Mucosa of descending colon (tissue), 3 donors: Measurements from ENCODE around the gene HRG. TPM values are rescaled to one million over a fixed set of nuclear protein-coding genes. Genes with fewer than 3 reads are reported as not detected.
"Not testable (repeated sequence)": the region's sequence is repeated elsewhere in the genome, so short reads cannot be mapped to it uniquely, and the experiment has no call there.

Source experiments
- ATAC-seq: fragments of 200-7000 bp; cut with Tn5 transposase; one replicate; pipeline ENCODE4 v1.9.1; 2020; ENCODE audit warnings: mild to moderate bottlenecking, moderate library complexity
- DNase-seq, 3 donors: peaks; one replicate each; pipeline ENCODE4 v3.0.0-alpha.2; 2020
- H3K36me3 ChIP-seq: fragments of 200-600 bp; one replicate; pipeline ENCODE4 v1.8.0; 2021; ENCODE audit warnings: low read depth, mild to moderate bottlenecking
- H3K4me1 ChIP-seq: fragments of 200-600 bp; one replicate; pipeline ENCODE4 v1.8.0; 2021; ENCODE audit warnings: low read depth, mild to moderate bottlenecking
- H3K4me3 ChIP-seq: fragments of 200-600 bp; one replicate; pipeline ENCODE4 v1.8.0; 2021; ENCODE audit warnings: mild to moderate bottlenecking
- H3K9me3 ChIP-seq: fragments of 200-600 bp; one replicate; pipeline ENCODE4 v1.8.0; 2021; ENCODE audit warnings: mild to moderate bottlenecking
- intact Hi-C, 2 donors: fragments of 100-400 bp; cut with DNase I in 1 of 2; cut with micrococcal nuclease in 1 of 2; formaldehyde crosslinking; loops; one replicate each; pipeline versions ENCODE4 v1.11.0 to v1.11.1; 2022; cut with DNase I, micrococcal nuclease
- total RNA-seq, 3 donors: library from RNA; stranded (reverse); fragmentation: NEBNext Ultra II Directional in 2 of 3; extraction: Animal tissue kit (Norgen Biotek cat#: 25700) in 2 of 3; gene quantifications; one replicate each; pipeline versions ENCODE4 v1.2.1 to v1.2.4, GENCODE V29; 2021 to 2023
- TF ChIP-seq, protein P1 (sequence below): fragments of 200-600 bp; IDR thresholded peaks from one replicate; pipeline ENCODE4 v1.8.0; 2022; ENCODE audit warnings: antibody characterized with exemption, mild to moderate bottlenecking
- donor health status: DM: no; HTN: no; CAD: no; lungs with moderate emphysema.
- donor health status: DM: no; HTN: no; CAD: no.
- donor health status: DM: no; HTN: yes; CAD: no.

The HRG gene
- total RNA-seq, 3 donors from 2014 or later: not detected

DNA sequence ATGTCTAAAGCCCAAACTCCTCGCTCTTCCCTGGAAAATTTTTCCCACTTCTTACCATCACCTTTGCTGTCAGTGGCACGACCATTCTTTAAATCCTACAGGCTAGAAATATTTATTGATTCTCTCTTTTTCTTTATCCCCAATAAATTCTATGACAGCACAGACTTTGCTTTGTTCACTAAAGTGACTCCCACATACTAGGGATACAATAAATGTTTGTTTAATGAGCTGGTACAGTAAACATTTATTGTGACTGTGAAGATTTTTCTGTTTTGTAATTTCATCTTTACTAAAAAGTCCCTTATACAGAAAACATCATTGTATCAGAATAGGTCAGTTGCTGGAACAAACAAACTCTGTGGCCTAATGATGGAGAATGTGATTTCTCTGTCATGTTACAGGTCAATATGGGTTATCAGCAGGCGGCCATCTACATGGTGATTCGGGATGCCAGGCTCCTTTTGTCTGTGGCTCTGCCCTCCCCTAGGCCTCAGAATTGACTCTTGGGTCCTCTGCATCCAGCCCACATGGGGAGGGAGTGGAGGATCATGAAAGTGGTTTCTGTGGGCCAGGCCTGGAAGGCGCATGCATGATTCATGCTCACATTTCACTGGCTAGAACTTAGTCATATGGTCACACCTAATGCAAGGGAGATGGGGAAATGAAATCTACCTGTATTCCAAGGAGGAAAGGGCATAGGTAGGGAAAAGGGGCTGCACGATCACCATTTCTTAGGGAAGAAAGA, 28.6 kb downstream of the HRG start:
- H3K9me3 ChIP-seq: no peaks in the 10 kb centered on the region
- H3K4me3 ChIP-seq: no peak overlapping the region
- H3K36me3 ChIP-seq: no peaks in the 10 kb centered on the region
- no peaks in the 10 kb centered on the region for H3K4me1 ChIP-seq
- intact Hi-C loops: no loop called here
- no peak for DNase-seq
- no peak for ATAC-seq
- TF ChIP-seq, protein P1, sequence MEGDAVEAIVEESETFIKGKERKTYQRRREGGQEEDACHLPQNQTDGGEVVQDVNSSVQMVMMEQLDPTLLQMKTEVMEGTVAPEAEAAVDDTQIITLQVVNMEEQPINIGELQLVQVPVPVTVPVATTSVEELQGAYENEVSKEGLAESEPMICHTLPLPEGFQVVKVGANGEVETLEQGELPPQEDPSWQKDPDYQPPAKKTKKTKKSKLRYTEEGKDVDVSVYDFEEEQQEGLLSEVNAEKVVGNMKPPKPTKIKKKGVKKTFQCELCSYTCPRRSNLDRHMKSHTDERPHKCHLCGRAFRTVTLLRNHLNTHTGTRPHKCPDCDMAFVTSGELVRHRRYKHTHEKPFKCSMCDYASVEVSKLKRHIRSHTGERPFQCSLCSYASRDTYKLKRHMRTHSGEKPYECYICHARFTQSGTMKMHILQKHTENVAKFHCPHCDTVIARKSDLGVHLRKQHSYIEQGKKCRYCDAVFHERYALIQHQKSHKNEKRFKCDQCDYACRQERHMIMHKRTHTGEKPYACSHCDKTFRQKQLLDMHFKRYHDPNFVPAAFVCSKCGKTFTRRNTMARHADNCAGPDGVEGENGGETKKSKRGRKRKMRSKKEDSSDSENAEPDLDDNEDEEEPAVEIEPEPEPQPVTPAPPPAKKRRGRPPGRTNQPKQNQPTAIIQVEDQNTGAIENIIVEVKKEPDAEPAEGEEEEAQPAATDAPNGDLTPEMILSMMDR: no peak

DNA sequence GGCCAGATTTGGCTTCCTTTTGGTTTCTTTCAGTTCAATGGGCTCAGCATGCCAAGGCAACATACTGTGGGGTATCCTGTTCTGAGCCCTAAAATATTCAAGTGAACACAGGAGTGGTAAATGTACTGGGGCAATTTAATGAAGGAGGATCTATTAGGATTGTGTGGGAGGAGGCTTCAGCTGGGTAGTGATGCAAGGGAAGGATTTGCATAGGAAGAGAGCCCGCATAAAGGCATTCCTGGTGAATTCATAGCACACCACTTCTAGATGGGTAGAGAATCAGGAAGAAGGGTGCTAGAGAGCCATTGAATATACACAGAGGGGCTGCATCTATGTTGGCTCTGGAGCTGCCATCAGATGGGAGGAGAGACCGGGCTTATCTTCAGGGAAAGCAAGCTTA, 30.7 kb downstream of the HRG start:
- Histone ChIP-seq H3K4me1 (no peaks in the 10 kb centered on the region), H3K36me3 (no peaks in the 10 kb centered on the region), H3K4me3 (no peak overlapping the region), H3K9me3 (no peaks in the 10 kb centered on the region)
- intact Hi-C loops: no loop called here
- TF ChIP-seq, protein P1: no peak
- no peak for ATAC-seq
- DNase-seq: no peak

DNA sequence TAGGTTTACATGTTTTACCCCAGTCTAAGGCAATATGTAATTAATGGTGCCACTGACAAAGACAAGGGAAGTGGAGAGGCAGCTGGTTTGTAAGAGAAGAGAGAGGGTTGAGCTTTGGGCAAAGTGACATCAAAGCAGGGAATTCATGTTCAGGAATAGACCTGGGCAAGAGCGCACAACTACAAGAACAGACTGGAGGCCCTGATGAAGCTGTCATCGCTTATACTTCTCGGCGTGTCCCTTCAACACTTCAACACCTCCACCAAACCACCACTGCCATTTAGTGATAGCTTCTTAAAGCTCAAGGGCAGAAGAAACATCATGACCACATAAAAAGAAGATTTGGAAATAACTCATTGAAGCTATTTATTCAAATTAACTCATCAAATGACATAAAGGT, 31.7 kb downstream of the HRG start:
- Histone ChIP-seq H3K36me3 (no peaks in the 10 kb centered on the region), H3K4me1 (no peaks in the 10 kb centered on the region), H3K9me3 (no peaks in the 10 kb centered on the region), H3K4me3 (no peak overlapping the region)
- ATAC-seq: no peak
- intact Hi-C loops: no loop called here
- TF ChIP-seq, protein P1: no peak
- no peak for DNase-seq

DNA sequence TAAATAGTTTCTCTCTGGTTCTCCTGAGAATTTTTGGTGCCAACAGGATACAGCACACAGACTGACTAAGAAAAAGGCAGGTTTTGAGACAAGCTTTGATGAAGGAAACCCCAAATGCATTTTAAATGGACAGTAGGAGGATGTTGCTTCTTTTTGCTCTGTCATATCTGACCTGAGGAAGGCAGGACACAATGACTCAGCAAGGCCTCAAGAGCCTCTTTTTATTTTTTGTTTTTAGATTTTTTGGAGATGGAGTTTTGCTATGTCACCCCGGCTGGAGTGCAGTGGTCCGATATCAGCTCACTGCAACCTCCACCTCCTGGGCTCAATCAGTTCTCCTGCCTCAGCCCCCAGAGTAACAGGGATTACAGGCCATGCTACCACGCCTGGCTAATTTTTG, 34.5 kb downstream of the HRG start:
- TF ChIP-seq, protein P1: no peak
- Histone ChIP-seq H3K36me3 (no peaks in the 10 kb centered on the region), H3K4me3 (no peak overlapping the region), H3K9me3 (no peaks in the 10 kb centered on the region), H3K4me1 (no peaks in the 10 kb centered on the region)
- ATAC-seq (no peak), DNase-seq (no peak)
- intact Hi-C loops: no loop called here

DNA sequence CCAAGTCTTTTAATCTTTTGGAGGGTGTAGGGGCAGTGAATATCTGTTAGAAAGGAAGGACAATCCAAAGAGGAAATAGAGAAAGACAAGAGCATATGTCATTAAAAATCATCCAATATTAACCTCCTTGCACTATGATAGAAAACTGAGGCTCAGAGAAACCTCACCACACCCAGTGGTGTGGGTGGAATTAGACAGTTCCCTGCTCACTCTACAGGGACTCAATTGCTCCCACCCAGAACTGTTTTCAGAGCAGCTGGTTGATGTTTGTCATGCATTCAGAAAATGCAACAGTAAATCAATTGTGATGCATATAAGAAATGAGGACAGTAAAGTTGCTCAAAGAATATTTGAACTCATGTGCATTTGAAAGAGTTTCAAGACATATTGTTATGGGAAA, 36.6 kb downstream of the HRG start:
- DNase-seq: not testable (repeated sequence)

DNA sequence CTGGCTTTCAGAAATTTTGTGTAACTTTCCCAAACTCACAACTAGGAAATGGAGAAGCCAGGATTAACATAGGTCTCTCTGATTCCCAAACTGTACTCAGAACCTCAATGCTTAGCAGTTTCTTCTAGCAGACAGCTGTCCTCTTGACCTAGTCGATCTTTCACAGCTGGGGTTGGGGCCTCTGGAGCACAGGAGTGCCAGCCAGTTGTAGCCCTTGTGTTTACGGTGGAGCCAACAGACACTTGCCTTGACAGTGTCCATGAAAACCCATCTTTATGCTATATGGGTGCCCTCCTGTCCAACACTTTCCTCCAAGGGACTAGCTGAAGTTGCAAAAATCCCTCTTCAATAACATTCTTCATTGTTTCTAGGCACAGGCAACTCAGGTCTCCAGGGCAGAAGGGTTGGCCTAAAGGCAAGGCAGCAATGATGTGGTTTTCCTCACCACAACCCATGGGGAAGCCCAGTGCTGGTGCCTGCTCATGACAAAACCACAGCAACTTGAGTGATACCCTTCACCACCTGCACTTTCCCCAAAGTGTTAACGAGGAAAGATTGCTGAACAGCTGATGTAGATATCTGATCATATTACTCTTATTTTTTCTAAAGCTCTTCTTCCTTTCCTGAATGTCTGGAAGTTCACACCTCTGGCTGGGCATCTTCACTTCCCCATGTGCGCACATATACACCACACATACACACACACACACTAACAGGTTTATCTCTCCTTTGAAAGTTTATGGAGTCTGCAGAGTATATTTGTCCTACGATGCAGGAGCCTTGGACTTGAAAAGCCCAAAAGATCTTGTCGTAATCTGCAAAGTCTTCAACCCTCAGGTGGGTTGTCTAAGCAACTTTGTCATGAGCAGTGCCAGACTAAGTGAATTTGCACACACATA, 40.3 kb downstream of the HRG start:
- Histone ChIP-seq H3K36me3 (no peaks in the 10 kb centered on the region), H3K4me3 (no peak overlapping the region), H3K4me1 (no peaks in the 10 kb centered on the region), H3K9me3 (no peaks in the 10 kb centered on the region)
- TF ChIP-seq, protein P1: no peak
- DNase-seq (no peak), ATAC-seq (no peak)
- intact Hi-C loops: no loop called here

More for the DNA sequence above, 36.6 kb downstream of the HRG start:
- intact Hi-C loops, H3K9me3 ChIP-seq, H3K36me3 ChIP-seq, H3K4me3 ChIP-seq, H3K4me1 ChIP-seq, ATAC-seq: not testable (repeated sequence)
